ENCODE results near the gene CABS1.

CABS1 gene

DNA sequence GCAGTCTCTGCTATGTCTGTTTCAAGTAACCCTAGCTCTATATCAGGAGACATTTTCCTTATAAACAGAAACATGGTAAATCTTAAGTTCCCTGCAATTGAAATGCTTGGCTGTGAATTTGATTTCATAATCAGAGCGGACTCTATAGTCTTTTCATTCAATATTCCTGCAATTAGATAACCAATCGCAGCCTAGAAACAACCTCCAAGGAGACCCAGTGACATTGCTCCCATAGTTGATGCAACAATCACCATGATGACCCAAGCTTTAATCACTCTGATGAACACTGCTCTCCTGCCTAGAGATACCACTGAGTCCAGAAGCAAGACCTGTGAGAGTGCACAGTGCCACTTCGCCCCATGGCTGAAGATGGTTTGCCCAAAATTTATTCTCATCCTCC lies at the start of gene CABS1:
CABS1 (plus strand) TSS at position 301 of the 400 bp plus-strand sequence; CDS start at position 360, 59 bp downstream.
- no peak for DNase-seq

GRCh38 chr4:70288651-70289050 lies 46.1 kb upstream of the CABS1 start:
- DNase-seq, result no peak

DNA sequence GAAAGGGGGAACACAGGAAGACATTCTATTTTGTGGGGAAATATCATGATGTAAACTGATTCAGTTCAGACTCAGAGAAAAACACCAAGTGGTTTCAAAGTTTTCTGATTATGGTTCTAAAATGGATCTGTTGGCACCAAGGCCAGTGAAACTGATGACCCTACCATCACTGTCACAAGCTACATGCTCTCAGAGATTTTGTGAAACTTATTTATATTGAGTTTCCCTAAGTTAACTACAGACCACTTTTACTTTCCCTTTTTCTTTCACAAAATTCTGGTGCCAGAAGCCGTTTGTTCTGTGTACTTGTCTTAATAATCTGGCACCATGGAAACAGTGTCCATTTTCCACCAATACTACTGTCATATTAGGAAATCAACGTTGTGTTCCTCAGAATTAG lies 43.4 kb upstream of the CABS1 start:
- no peak for DNase-seq

GRCh38 chr4:70297576-70297975 lies 37.2 kb upstream of the CABS1 start:
- DNase-seq, result no peak

- DNase-seq, result no peak
Measured at GRCh38 chr4:70298051-70298450, 36.7 kb upstream of the CABS1 start.

GRCh38 chr4:70299643-70300042 lies 35.1 kb upstream of the CABS1 start:
- no peak for DNase-seq

DNA sequence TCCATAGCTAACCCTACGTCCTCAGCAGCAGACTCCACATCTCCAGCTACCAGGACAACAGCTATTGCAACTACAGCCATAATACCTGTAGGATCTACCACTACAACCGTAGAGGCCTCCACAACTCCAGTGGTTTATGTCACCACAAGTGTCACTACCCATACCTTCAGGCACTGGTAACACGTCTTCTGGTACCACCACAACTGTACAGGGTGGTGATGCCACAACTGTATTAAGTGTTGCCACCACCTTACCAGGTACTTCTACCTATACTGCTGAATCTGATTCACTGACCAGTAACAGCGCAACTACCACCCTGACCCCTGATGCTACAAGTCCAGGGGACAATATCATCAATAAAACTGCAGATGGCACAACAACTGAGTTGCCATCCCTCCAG lies 34.6 kb upstream of the CABS1 start:
- no peak for DNase-seq

DNA sequence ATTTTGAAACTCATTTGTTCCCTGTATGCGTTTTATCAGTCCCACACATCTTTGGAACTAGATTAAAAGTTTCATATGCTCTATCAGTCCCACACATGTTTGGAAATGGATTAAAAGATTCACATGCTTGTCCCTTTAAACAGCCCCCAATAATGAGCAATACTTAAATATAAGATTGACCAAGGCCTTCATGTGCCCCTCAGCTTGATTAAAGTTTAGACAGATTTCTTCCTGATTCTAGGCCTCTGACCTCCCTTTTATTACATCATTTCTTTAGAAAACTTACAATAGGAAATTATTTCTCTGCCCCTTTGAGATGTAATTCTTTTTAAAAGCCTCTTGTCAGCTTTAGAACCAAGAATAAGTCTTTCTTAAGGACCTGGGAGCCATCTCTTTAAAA lies 31.7 kb upstream of the CABS1 start:
- no peak for DNase-seq

DNA sequence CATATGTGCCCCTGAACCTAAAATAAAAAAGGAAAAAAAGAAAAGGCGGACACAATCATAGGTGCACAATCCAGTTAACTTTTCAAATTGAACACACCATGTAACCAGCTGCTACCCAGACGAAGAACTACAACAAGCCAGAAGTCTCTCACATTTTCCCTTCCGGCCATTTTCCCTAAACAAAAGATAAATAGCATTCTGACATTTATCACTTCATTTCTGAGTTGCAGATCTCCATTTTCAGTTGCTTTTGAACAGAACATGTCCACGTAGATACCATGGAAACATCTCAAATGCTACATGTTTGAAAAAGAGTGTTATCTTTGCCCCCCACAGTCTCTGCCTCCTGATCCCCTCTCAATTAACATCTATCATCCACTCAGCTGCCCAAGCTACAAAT lies 29.2 kb upstream of the CABS1 start:
- DNase-seq, result no peak

GRCh38 chr4:70306076-70306475 lies 28.7 kb upstream of the CABS1 start:
- no peak for DNase-seq

- no peak for DNase-seq
Measured at GRCh38 chr4:70313736-70314135, 21.0 kb upstream of the CABS1 start.

DNA sequence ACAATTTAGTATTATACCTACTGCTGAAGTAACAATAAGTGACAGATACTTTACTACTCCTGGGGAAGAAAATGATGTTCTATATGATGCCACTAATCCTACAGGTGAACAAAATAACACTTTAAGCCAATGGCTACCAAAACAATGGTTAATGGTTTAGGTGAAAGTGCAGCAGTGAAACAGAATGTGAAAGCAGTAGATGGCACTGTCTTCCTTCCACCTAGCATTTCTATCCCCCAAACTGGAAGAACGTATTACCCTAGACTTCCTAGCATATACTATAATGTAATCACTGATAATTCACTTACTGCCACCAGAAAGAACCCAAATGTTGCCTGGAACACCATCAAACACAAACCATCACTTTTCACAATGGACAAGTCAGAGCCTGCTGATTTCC lies 18.9 kb upstream of the CABS1 start:
- DNase-seq, result no peak

DNA sequence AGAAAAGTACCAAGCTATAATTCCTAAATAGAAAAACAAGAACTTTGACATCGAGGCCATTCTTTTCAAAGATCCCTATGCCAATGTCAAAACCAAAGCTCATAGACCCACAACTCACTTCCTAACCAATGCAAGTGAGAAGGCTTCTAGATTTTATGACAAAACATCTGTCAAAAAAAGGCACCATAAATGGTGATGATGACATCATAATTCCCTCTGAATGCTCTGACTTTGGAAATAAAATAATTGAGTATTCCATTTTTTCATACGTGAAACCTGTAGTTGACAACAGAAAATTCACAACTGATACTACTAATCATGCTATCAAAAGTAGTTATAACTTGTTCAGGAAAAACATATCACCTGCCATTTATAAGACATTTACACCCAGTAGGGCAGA lies 8.7 kb upstream of the CABS1 start:
- DNase-seq, result no peak

DNA sequence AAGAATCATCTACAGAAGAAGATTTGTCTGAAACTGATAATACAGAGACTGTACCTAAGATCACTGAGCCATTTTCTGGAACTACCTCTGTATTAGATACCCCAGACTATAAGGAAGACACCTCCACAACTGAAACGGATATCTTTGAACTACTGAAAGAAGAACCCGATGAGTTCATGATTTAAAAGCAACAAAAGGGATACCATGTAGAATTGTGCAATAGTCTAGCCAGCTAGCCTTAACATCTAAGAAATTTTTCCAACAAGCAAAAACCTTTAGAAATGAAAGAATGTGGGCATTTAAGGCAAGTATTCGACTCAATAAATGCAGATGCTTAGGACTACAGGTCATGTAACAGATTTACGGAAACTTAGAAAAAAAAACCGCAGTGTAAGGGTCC lies 1.3 kb downstream of the CABS1 start:
- DNase-seq, result no peak

DNA sequence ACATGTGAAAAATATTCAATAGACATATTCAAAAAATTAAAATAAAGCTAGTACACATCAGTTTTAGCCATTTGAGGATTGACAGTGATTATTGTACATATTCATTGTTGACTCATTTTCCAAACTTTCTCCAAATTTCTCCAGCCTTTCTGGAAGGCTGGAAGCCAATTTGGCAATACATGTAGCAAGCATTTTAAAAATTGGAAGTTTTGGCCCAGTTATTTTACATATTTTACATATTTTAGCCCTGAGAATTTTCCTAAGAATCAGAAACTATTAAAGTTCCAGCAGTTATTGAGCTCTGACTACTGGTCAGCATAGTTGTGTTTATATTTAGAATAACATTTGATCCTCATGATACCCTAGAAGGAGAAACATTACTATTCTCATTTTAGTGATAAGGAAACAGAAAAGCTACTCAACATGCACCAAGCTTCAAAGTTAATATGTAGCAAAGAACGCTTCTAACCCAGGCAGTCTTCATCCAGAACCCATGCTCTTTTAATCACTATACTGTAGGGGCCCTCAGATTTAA lies 3.2 kb downstream of the CABS1 start:
- DNase-seq, result no peak

GRCh38 chr4:70356185-70356584 lies 21.4 kb downstream of the CABS1 start:
- DNase-seq, result no peak

DNA sequence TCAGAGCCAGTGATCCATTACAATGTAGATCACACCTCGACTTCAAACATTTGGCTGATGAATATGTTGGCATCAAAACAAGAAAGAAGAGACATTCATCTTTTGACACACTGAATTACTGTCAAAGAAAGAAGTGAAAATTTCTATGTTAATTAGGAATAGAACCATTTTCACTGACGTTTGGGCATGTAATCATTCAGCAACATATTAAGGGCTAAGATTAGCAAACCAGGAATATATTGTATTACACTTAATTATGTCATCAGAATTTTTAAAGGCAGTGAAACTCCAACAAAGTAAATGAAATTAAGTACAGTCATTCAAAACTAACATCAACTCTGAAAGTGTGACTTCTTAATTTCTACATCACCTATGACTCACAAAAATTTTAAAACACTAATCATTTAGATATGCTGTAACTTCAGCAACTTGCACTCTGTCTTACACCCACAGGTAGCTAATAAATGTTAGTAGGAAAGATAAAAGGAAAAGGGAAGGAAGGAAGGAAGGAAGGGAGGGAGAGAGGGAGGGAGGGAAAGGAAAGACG lies 24.4 kb downstream of the CABS1 start:
- DNase-seq, result no peak

GRCh38 chr4:70360460-70360859 lies 25.7 kb downstream of the CABS1 start, which contains the start of gene SMR3A:
Gene SMR3A, plus strand, starts transcription at chr4:70360760. Its CDS starts 1,356 bp downstream, at chr4:70362116.
- DNase-seq, result no peak

GRCh38 chr4:70364002-70364401 lies 29.2 kb downstream of the CABS1 start:
- DNase-seq, result no peak

GRCh38 chr4:70365479-70365878 lies 30.7 kb downstream of the CABS1 start:
- no peak for DNase-seq

- no peak for DNase-seq
Measured at GRCh38 chr4:70367813-70368212, 33.0 kb downstream of the CABS1 start.

- no peak for DNase-seq
Measured at GRCh38 chr4:70371987-70372386, 37.2 kb downstream of the CABS1 start.

- DNase-seq, result no peak
Measured at GRCh38 chr4:70372760-70373159, 38.0 kb downstream of the CABS1 start.

DNA sequence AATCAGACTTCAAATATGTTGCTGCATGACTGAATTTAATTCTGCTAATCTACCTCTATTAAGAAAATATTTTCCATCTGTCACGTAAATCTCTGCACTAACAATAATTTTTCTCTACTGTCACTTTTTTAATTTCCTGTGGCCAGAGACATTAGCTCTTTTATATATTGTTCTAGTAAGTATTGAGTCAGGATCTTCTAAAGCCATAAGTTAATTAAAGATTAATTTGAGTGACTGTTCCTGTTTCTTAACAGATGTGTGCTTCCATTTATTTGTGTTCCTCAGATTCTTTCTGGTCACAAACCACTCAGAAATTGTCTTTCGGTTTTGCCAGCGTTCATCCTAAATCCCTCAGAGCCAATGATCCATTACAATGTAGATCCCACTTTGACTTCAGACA lies 45.8 kb downstream of the CABS1 start:
- no peak for DNase-seq

- no peak for DNase-seq
Measured at GRCh38 chr4:70382691-70383181, 48.0 kb downstream of the CABS1 start, which contains the start of gene SMR3B. Gene SMR3B, plus strand, starts transcription at chr4:70383131. Its CDS starts 1,380 bp downstream, at chr4:70384511.
